ENCODE measurements around the gene NKAP. TPM values are rescaled to one million over a fixed set of nuclear protein-coding genes. Genes with fewer than 3 reads are reported as not detected.
A peak's percentile ranks its signal among the peaks of the same experiment; 100 is the strongest.

The NKAP gene
- total RNA-seq (ENCODE audit: low replicate concordance) = 6.5 and 11.2 TPM in 2 replicates

DNA sequence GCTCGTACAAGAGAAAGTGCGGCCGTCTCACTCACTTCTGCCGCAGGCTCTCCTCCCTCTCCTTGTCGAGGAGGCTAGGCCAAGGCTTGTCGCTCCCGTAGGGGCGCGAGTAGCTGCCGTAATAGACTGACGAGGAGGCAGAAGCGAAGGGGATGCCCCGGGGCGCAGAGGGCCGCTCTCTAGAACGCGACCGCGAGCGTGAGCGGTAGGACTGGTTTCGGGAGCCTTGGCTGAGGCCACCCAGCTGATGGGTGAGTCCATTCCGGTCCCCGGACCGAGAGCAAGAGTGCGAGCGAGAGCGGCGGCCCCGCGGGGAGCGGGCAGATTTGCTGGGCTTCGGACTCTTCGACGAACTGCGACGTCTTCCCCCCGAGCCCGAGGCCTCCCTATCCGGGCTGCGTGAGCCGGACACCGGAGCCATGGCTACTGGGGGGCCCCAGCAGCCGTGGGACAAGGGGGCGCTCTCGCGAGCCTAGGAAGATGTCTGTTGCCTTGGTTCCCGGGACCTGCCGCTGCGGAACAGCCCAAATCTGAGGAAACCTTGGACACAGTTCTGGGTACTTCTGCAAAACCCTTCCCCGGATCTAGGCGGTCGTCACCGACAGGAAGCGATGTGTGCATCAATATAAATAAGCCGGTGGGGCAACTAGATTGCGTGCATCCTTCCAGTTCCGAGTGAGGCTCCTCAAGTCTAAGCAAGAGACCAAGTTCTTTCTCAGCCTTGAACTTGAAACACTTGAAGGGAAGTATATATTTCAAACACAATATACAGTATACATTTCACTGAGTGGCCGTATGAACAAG lies at the start of gene NKAP:
TSS of gene NKAP (minus strand) at position 567 of the 804 bp plus-strand sequence. CDS start at position 421, 146 bp downstream.
- Mint-ChIP-seq H3K36me3 (no peaks in the 10 kb centered on the region), H3K27ac (peak within 1 kb of the TSS; percentile 81), H3K9me3 (peaks cover 3% of the 10 kb centered on the region), H3K4me1 (peaks cover 15% of the 10 kb centered on the region), H3K27me3 (ENCODE audit: insufficient read depth, low read depth) (peaks cover 3% of the 10 kb centered on the region), H3K4me3 (peak within 1 kb of the TSS; percentile 92)
- Histone ChIP-seq H3K27ac (peak within 1 kb of the TSS; percentile 74), H3K9me3 (ENCODE audit: low read depth) (peaks cover 2% of the 10 kb centered on the region), H3K27me3 (no peaks in the 10 kb centered on the region), H3K4me2 (peak within 1 kb of the TSS; percentile 65), H3K79me2 (ENCODE audit: low read depth) (peaks cover 12% of the 10 kb centered on the region), H3K4me1 (no peaks in the 10 kb centered on the region), H2AFZ (replicated peaks) (peak within 1 kb of the TSS; percentile 62), H3F3A (ENCODE audit: low read depth) (peaks cover 11% of the 10 kb centered on the region), H3K4me3 (peak within 1 kb of the TSS; percentile 57), H4K20me1 (ENCODE audit: low read depth) (no peaks in the 10 kb centered on the region), H3K9ac (peak within 1 kb of the TSS; percentile 74), H3K36me3 (no peaks in the 10 kb centered on the region)
- DNase-seq (ENCODE audit: low spot score) = peak; percentile 86
- TF ChIP-seq, protein P1, sequence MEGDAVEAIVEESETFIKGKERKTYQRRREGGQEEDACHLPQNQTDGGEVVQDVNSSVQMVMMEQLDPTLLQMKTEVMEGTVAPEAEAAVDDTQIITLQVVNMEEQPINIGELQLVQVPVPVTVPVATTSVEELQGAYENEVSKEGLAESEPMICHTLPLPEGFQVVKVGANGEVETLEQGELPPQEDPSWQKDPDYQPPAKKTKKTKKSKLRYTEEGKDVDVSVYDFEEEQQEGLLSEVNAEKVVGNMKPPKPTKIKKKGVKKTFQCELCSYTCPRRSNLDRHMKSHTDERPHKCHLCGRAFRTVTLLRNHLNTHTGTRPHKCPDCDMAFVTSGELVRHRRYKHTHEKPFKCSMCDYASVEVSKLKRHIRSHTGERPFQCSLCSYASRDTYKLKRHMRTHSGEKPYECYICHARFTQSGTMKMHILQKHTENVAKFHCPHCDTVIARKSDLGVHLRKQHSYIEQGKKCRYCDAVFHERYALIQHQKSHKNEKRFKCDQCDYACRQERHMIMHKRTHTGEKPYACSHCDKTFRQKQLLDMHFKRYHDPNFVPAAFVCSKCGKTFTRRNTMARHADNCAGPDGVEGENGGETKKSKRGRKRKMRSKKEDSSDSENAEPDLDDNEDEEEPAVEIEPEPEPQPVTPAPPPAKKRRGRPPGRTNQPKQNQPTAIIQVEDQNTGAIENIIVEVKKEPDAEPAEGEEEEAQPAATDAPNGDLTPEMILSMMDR (IDR thresholded peaks at IDR 0.05) = peak; percentile 19
- TF ChIP-seq EZH2phosphoT487 (IDR thresholded peaks at IDR 0.05) (no peak), EZH2 (IDR thresholded peaks at IDR 0.05) (no peak)

DNA sequence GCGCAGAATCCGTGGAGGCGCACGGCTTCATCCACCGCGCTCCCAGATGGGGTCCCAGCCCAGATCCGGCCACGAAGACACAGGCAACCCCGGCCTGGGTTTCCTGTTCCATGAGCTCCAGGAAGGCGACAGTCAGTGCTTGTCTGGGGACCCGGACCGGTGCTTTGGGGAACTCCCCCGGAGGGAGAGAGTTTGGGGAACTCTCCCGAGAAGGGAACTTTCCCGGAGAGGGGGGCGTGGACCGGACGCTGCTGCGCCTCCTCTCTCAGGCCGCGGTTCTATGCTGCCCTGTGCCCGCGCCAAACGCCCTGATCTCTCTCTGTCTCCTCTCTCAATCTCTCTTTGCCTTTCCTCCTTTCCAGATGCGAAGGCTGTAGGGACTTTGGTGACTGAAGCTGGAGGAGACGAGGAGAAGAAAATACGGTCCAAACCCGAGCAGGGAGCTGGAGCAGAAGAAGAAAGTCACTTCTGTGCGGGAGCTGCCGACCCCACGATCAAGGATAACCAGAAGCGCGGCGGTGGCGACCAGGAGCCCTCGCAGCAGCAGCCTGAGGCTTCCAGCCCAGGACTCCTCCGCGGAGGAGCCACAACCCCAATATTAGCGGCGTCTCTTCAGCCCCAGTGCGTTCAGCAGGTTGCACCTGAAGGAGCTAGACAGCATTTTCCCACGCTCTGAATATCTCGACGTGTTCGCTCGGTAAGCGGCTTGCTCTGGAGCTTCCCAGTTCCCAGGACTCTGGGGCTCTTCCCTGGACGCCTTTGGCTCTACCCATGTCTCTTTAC lies 47.6 kb upstream of the NKAP start:
- Mint-ChIP-seq H3K36me3 (no peaks in the 10 kb centered on the region), H3K4me3 (peak overlapping the region; percentile 78), H3K27ac (no peak overlapping the region), H3K27me3 (ENCODE audit: insufficient read depth, low read depth) (peaks cover 70% of the 10 kb centered on the region), H3K4me1 (no peaks in the 10 kb centered on the region), H3K9me3 (peaks cover 23% of the 10 kb centered on the region)
- Histone ChIP-seq H3K9me3 (ENCODE audit: low read depth) (no peaks in the 10 kb centered on the region), H3K4me2 (peak overlapping the region; percentile 82), H3K36me3 (no peaks in the 10 kb centered on the region), H4K20me1 (ENCODE audit: low read depth) (peaks cover 8% of the 10 kb centered on the region), H3K27me3 (peaks cover 100% of the 10 kb centered on the region), H3K4me3 (peak overlapping the region; percentile 44), H2AFZ (replicated peaks) (peak overlapping the region; percentile 20), H3F3A (ENCODE audit: low read depth) (no peaks in the 10 kb centered on the region), H3K79me2 (ENCODE audit: low read depth) (no peaks in the 10 kb centered on the region), H3K4me1 (no peaks in the 10 kb centered on the region), H3K9ac (no peak overlapping the region), H3K27ac (no peak overlapping the region)
- TF ChIP-seq, protein P1 (IDR thresholded peaks at IDR 0.05) = no peak
- TF ChIP-seq EZH2 (IDR thresholded peaks at IDR 0.05) (peak; percentile 80), EZH2phosphoT487 (IDR thresholded peaks at IDR 0.05) (peak; percentile 66)
- peak; percentile 45 for DNase-seq (ENCODE audit: low spot score)

DNA sequence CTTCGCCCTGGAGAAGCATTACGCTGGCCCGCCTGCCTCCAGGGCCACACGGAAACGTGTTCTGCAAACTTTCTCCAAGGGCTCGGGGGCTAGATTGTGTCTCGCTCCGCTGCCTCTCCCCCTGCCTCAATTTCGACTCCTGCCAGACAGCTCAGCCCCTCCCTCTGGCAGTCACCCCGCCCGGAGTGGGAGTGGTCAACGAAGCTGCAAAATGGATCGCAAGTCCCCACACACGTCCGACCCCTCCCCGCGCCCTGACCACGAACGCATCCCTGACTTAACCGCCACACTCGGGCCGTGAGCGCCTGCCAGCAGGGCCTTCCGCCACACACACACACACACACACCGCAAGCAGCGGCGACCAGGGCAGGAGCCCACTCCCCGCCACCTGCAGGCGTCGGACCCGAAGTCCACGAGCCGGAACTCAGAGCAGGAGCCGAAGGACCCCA lies 47.0 kb upstream of the NKAP start:
- Histone ChIP-seq H3K36me3 (no peaks in the 10 kb centered on the region), H2AFZ (replicated peaks) (peak overlapping the region; percentile 20), H3K79me2 (ENCODE audit: low read depth) (no peaks in the 10 kb centered on the region), H3K27me3 (peaks cover 100% of the 10 kb centered on the region), H3K4me3 (peak overlapping the region; percentile 44), H3K9ac (no peak overlapping the region), H3K9me3 (ENCODE audit: low read depth) (no peaks in the 10 kb centered on the region), H3K4me1 (no peaks in the 10 kb centered on the region), H3F3A (ENCODE audit: low read depth) (no peaks in the 10 kb centered on the region), H4K20me1 (ENCODE audit: low read depth) (peaks cover 8% of the 10 kb centered on the region), H3K27ac (no peak overlapping the region), H3K4me2 (peak overlapping the region; percentile 82)
- H3K27me3 Mint-ChIP-seq (ENCODE audit: insufficient read depth, low read depth) = peaks cover 64% of the 10 kb centered on the region
- no peak for TF ChIP-seq EZH2phosphoT487 (IDR thresholded peaks at IDR 0.05)
- no peak for TF ChIP-seq EZH2 (IDR thresholded peaks at IDR 0.05)
- TF ChIP-seq, protein P1 (IDR thresholded peaks at IDR 0.05) = no peak
- no peaks in the 10 kb centered on the region for H3K4me1 Mint-ChIP-seq
- no peak overlapping the region for H3K27ac Mint-ChIP-seq
- no peaks in the 10 kb centered on the region for H3K36me3 Mint-ChIP-seq
- peaks cover 23% of the 10 kb centered on the region for H3K9me3 Mint-ChIP-seq
- peak overlapping the region; percentile 78 for H3K4me3 Mint-ChIP-seq
- no peak for DNase-seq (ENCODE audit: low spot score)
